Activated naive CD8-positive, alpha-beta T cell treated with anti-CD3 and anti-CD28 coated beads, Interleukin-2, amount 50 U/mL, for 16 hours (primary cell): ENCODE measurements around the gene CSF3R.

Experiments used
- DNase-seq: peaks from one replicate; pipeline ENCODE4 v3.0.0-alpha.2; 2020; ENCODE audit warnings: low read depth, low spot score

Gene CSF3R

GRCh38 chr1:36458910-36459309 is 23.8 kb downstream of the CSF3R start:
- DNase-seq = no peak

DNA sequence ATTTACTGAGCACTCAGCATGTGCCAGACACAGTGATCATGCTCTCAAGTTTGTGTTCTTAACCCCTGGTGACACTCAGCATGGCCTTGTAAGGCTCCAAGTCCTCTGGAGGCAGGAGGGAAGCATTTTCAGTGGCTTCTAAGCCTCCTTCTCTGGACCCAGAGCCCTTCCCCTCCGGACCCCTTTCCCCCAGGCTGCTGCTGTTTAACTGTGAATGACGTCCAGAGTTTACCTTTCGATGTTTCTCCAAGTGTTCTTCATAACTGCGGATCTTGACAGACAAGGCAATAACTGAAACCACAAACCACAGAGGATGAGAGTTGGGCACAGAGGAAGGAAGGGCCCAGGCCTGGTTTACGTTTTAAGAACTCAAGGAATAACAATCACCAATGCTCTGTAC is 25.0 kb downstream of the CSF3R start:
- DNase-seq = no peak

DNA sequence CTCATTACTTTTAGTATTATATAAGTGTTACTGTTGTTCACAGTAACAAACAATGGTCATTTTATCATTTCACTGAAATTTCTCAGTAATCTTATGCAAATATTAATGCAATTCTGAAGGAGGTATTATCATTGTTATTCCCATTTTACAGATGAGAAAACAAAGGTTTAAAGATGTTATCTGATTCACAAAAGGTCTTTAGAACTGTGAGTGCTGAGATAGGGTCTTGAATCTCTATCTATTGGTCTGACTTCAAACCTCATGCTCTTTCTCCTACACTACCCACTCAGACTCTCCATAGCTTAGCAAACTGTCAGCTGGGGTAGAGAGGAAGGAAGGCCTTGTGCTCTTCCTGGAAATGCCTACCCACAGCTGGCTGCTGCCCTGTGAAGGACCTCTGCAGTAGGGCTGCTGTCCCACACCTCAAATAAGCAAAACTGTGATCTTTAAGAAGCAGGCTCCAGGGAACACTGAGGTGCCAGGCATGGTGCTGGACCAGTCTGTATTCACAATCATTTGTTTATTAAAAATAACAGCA is 26.3 kb downstream of the CSF3R start:
- DNase-seq = no peak

DNA sequence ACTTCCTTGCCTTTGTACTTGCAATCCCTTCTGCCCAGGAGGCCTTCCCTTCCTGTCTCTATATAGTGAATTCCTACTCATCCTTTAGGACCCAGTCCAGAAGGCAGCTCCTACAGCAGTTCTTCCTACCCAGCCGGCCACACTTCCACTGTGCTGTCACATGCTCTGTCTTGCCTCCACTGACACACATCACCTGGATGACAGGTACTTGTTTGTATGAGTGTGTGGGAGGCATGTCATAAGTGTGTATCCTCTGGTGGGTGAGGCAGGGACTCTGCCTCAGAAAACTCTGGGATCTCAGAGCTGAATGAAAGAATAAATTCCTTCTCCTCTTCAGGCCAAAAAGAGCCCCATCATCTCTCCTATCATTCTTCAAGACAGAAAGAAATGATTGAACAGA is 27.3 kb downstream of the CSF3R start:
- no peak for DNase-seq

- no peak for DNase-seq
Measured at GRCh38 chr1:36453600-36454388, 28.9 kb downstream of the CSF3R start.

DNA sequence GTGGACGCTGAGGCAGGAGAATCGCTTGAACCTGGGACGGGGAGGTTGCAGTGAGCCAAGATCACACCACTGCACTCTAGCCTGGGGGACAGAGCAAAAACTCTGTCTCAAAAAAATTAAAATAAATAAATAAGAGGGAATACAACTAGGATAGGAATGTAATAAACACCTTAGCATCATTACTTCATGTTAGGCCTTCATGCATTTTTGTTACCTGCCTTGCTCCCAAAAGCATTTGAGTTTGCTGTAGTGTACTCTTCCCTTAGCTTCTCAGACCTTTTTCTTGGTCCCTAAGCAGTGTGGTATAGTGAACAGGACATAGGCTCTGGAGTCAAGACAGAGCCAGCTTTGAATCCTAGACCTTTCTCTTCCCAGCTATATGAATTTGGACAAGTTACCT is 29.7 kb downstream of the CSF3R start:
- no peak for DNase-seq

GRCh38 chr1:36450919-36451305 is 31.8 kb downstream of the CSF3R start:
- no peak for DNase-seq

DNA sequence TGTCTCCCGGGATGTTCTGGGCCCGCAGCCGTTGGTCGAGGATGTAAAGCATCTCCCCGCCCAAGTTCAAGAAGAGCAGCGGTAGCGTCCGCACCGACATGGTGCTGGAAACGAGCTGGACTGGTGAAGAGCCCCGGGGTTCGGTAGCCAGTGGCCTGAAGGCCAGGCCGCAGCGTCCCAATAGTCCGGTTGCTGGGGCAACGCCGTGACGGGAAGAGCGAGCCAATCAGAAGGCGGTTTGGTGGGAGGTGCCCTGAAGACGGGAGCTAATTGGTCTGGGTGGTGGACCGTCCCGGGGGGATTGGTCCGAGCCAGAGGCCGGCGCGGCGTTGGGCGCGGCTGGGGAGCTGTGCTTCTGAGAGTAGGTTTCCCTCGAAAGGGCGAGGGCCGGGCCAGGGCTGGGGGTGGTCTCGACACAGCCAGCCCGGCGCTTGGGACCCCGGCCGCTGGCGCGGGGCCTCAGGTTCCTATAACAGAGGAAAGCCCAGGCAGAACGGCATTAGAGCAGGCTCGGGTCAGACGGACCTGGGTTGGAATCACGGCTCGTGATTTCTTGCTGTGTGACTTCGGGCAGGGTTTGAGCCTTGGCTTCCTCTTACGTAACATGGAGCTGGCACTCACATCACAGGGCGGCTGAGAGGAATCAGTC is 32.3 kb downstream of the CSF3R start, which contains the start of gene OSCP1:
Gene OSCP1, minus strand, starts transcription at position 182 of the 649 bp plus-strand sequence. Its CDS starts 82 bp downstream, at position 100.
- peak; percentile 55 for DNase-seq

GRCh38 chr1:36448530-36449056 is 34.1 kb downstream of the CSF3R start:
- no peak for DNase-seq

GRCh38 chr1:36447450-36447849 is 35.3 kb downstream of the CSF3R start:
- no peak for DNase-seq

DNA sequence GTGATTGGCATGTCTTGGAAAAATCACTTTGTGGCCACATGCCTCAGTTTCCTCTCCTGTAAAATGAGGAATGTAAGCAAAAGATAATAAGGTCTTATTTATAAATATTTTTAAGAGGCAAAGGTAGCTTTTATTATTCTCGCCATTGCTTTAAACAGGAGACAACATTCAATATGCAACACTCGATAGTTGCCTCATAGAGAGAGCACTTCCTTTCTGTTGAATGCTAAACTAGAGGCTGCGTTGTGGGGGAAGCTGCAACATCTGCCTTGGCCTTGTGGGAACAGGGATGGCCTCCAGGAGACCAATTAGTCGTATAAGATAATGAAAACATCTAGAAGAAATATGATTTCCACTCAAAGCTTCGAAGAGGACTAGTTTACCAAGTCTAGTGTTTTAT is 36.0 kb downstream of the CSF3R start:
- DNase-seq = no peak

DNA sequence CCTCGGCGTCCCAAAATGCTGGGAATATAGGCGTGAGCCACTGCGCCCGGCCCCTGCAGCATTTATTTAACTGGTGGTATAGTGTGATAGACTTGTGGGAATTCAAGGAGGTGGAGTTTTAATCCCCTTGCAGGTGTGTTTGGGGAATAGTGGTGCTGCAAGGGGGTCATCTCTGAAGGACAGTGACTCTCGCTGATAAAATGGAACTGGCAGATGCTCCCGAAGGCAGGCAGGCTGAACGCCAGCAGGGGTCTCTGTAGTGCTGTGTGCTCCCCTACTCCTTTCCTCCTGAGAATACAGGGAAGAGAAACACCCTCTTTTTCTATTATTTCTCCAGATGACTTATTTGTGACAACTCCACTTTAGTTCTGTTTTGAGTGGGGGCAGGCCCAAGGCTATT is 36.4 kb downstream of the CSF3R start:
- no peak for DNase-seq

DNA sequence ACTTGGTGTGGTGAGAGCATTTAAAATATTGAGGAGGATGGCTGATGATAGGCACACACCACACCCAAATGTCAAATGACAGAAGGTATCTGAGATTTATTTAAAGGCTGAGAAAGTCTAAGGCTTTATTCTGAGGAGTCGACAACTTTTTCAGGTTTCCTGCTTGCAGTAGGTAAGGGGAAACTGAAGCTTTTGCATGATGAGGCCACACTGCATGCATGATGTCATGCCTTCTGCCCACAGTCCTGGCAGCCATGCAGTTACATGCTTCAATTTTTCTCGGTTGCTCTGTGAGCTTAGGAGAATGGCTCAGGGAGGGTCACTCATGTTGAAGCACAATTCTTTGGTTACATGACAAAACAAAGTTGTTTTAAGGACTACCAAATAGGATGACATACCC is 39.4 kb downstream of the CSF3R start:
- DNase-seq = no peak

- DNase-seq = no peak
Measured at GRCh38 chr1:36442337-36442736, 40.4 kb downstream of the CSF3R start.

DNA sequence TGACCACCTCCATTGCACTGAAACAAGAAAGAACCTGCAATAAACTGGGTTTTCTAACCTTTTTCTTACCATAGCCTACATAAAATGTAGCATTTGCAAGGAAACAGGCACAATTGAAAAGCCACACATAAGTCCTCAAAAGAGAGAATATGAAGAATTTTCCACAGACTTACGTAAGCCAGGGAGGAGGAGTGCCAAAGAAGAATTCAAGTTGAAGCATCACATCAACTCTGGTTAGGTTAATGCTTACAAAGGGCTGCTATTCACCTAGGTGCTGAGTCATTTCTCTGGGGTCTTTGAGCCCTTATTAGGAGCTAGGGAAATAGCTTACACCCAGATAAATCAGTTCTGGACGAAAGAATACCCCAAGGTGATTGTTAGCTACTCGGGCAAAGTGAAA is 42.1 kb downstream of the CSF3R start:
- DNase-seq = no peak

DNA sequence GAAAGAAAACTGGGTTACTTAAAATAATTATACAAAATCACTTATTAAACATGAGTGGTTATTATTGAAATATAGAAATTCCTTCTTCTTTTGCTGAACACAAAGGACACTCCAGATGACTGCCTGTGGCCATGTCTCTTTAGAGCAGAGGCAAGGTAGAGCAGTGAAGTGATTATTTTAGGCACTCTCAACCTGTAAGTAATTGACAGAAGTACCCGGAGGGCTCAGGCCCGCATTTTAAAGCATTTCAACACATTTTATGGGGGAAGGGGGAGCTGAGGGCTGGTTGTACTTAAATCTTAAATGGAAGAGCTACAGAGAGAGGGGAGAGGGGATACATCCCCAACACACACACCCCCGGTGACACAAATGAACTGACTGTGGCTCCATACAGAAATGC is 42.7 kb downstream of the CSF3R start:
- DNase-seq = no peak

- DNase-seq = no peak
Measured at GRCh38 chr1:36438715-36439114, 44.0 kb downstream of the CSF3R start.

- DNase-seq = no peak
Measured at GRCh38 chr1:36436821-36437220, 45.9 kb downstream of the CSF3R start.

DNA sequence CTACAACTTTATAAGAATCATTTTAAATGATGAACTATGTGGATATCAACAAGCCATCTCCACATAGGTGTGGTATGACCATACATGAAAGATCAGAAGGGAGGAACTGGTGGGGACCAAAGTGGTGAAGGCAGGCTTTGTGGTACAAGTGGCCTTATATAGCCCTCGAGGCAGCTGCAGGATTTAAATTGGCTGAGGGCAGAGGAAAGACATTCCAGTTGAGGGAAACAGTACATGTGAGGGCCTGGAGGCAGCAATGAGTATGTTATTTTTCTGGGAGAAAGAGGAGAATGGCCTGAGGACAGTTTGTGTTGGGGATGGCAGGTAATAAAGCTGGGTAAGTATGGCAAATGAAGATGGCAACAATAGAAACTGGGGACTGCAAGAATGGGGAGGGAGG is 49.6 kb downstream of the CSF3R start:
- DNase-seq = no peak

GRCh38 chr1:36432616-36433015 is 50.1 kb downstream of the CSF3R start:
- no peak for DNase-seq

DNA sequence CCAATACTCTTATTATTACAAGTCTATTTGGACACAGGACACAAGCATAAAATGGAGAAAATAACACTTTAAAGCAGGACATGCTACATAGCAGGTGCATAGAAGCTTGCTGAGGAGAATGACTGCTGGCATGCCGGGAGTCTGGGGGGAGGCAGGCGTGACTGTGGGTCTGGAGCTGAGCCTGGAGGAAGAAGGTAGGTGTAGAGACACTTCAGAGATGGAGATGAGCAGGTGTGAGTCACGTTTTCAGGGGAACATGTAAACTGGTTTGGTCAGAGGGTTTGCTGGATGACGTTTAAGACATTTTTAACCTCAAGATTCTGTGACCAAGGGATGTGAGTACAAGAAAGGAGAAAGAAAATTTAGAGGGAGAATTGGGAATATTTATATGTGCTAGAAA is 56.9 kb downstream of the CSF3R start:
- DNase-seq = no peak

DNA sequence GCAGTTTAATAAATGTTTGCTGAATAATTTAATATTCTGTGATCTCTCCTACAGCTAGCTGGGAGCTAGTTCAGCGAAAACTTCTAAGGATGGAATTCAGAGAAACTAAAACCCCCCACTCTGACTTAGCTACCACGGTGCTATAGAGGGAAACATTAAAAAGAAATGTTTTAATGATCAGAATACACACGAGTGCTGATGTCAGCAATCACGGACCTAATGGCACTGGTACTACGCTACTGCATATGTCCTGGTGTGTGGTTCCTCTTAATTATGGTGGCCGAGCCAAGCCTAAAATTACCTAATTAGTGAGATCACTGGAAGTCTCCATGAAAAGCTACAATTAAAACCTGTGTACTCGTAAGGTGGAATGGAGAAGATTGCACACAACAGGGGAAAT is 61.1 kb downstream of the CSF3R start:
- no peak for DNase-seq

DNA sequence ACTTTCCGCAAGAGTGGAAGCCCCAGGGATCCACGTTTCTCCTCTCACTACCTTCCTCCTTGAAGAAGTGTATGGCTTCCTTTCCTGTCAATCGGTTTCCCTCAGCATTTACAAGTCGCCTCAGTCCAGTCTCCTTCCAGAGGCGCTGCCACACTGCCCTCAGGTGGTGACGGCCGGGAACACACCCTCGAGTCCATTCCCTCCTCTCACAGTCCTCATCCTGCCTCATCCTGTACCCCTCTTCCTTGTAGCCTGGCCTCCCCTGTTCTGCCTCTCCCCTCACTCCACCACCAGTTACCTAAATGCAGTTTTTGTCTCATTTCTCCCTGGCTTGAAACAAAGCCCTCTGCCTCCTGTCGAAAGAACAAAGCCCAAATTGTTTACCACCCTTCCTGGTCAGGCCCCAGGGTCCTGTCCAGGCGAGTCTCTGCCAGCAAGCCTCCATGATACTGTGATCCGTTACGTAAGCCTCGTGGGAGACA is 61.8 kb downstream of the CSF3R start:
- DNase-seq = peak; percentile 79
